HG02938 (cell line): ENCODE data around the gene CA11.
"Not testable (repeated sequence)": the region's sequence is repeated elsewhere in the genome, so short reads cannot be mapped to it uniquely, and the experiment has no call there.

Experiments
- ATAC-seq: cut with Tn5 transposase; IDR thresholded peaks from one replicate; pipeline ENCODE4 v1.9.1; 2021; ENCODE audit warnings: mild to moderate bottlenecking, moderate library complexity; ENCODE audit not compliant: unreplicated experiment

CA11 gene

DNA sequence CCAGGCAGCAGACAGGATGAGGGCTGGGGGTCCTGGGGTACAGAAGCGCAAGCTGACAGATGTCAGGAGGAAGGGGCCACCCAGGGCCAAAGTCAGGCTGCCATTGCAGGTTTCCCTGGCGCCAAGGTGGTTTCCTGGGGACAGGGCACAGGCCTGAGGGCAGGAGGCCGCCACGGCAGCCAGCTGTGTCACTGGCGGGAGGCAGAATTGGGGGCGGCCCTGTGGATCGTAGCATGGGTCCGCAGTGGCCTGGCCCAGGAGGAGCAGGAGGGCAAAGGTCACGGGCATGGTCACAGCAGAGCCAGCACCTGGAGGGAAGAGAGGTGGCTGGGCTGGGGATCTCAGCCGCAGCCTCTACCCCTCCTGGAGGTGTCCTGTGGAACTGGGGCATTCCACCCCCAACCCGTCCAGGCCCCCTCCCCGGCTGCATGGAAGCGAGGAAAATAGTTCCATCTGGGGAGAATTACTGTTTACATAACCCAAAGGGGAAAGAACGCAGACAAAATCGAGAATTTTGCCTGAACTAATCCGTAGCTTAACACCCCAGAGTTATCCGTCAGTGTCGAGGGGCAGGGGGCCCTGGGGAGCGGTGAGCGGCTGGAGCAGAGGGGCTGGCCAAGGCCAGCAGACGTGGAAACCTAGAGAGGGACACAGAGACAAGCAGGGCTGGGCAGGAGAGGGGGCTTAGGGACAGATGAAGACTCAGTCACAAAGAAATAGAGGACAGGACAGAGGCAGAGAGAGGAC lies 24.9 kb upstream of the CA11 start:
- ATAC-seq = no peak

DNA sequence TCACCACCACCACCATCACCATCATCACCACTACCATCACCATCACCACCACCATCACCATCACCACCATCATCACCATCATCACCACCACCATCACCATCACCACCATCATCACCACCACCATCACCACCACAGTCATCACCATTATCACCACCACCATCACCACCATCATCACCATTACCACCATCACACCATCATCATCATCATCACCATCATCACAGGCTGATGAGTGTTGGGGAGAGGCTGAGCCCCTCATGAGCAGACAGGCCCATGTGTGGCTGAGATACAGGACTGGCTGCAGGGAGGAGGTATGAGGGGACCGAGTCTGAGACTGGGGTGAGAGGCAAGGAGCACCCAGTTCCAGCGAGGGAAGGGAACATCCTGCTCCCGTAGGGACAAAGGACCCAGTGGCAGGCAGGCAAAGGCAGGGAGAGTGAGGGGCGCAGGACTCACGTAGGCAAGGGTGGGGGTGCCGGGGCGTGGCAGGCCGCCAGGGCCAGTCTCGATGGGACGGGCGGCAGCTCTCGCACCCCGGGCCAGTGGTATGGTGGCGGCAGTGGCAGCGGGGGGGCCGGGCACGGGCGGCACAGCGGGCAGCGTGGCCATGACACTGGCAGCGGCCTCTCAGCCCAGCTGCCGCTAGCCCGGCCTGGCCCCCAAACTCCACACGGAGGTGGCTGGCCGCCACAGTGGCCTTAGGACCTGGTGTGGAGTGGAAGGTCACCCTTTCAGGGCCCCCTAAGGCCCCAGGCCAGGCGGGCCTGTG lies 24.1 kb upstream of the CA11 start:
- ATAC-seq = no peak

DNA sequence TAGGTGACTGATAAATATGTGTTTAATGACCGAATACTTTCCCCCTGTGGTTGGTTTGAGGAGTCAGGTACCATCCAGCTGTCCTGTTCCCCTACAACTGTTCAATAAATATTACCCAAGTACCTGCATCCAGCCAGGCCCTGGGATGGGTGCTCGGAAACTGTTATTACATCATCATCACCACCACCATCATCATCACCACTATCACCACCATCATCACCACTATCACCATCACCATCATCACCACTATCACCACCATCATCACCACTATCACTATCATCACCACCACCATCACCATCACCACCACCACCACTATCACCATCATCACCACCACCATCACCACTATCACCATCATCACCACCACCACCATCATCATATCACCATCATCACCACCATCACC lies 22.8 kb upstream of the CA11 start:
- no peak for ATAC-seq

DNA sequence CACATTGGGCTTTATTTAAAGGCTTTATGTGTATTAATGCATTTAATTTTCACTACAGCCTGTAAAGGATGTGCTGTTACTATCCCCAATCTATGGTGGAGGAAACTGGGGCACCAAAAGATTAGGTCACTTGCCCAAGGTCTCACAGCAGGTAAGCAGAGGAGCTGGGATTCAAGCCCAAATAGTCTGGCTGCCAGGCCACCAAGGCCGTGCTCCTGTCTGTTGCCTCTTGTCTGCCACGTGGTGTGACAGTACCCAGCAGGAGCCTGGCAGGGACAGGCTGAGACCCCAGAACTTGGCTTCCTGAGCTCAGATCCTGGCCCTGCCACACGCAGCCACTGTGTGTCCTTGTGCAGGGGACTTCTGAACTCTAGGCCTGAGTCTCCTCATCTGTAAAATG lies 22.3 kb upstream of the CA11 start:
- no peak for ATAC-seq

DNA sequence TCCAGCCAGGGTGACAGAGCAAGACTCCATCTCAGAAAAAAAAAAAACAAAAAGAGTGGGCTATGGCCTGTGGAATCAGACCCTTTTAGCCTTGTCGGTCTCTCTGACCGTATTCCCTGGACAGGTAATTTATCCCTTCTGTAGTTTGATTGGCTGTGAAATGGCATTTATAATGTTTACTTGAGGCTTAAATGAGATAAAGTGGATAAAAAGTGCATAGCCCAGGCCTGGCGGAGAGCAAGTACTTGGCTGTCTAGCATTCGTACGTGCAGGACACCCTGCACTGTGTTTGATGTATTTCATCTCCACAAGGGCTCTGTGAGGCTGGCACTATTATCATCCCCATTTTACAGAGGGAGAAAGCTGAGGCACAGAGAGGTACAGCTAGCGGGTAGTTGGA lies 19.8 kb upstream of the CA11 start:
- ATAC-seq = no peak

DNA sequence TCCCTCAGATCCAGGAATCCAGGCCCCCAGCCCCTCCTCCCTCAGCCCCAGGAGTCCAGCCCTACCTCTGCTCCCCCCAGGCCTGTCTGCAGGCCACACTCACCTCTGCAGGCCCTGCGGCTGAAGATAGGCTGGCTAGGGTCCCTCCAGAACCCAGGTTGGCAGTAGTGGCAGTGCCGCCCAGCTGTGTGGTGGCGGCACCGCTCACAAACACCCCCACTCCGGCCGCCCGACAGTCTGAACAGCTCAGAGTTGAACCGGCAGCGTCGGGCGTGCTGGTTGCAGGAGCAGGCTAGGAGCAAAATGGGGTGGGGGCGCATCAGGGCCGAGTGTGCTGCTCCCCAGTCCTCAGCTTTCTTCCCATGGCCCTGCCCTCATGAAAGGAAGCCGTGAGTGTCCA lies 18.5 kb upstream of the CA11 start:
- ATAC-seq = no peak

DNA sequence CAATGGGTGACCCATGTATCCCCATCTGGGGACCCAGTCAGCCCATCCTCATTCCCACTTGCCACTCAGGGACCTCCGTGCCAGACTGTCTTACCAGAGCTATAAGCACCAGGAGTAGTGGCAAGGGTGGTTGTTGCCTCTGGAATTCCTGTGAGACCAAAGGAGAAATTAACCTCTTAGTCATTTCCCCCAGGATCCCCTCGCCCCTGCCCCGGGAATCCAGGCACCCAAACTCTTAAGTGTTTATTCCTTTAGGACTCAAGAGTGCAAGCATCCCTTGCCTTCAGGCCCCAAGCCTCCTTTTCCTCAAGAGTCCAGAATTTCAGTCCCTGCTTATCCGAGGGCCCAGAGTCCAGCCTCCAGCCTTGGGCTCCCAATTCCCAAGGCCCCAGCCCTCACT lies 17.7 kb upstream of the CA11 start:
- no peak for ATAC-seq

DNA sequence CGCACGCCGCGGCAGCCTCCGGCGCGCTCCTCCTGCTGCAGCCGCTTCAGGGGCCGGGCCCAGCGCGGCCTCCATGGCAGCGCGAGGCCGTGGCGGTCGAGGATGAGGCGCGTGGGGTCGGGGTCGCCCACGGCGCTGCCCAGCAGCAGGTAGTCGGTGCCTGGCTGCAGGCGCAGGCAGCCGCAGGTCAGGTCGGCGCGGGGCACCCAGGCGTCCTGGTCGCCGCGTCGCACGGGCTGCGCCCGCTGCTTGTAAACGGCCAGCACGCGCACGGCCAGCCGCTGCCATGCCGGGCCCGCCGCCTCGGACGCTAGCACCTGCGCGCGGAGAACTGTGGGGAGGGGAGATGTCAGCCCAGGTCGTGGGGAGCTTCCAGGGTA lies 15.7 kb upstream of the CA11 start:
- ATAC-seq = no peak

DNA sequence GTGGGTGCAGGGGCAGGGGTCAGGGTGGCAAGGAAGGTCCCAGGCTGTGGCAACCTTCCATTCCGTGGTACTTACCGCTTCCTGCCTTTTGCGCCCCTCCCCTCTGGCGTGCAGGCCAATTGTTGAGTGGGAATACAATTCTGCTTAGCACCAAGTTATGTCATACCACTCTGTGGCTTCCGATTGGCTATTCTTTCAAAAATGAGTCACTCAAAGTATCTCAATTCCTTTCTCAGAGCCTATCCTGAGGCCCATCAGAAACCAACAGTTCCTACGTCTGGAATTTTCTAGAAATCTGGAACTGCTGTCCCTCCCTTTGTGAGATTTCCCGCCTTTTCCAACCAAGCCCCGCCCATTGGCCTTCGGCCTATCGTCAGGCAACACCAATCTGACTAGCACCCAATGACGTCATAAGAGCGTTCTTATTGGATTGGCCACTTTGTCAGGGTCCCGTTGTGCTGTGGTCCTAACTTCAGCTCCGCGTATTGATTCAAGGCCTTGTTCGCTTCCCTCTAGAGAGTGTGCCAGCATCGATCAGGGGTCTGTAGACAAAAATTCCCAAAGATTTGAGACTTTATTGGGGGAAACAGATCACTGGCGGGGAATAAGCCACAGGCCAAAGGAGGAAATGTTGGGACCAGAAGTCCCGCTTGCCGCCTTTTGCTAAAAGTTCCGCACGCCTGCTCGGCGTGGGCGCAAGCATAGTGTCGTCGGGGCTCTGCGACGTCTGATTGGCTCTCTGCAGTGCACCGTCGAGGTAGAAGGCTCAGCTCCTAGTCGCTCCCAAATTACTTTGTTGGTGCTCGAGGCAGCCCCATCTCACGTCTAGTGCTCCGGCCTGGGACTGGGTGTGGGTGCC lies 15.1 kb upstream of the CA11 start:
- peak; percentile 84 for ATAC-seq

DNA sequence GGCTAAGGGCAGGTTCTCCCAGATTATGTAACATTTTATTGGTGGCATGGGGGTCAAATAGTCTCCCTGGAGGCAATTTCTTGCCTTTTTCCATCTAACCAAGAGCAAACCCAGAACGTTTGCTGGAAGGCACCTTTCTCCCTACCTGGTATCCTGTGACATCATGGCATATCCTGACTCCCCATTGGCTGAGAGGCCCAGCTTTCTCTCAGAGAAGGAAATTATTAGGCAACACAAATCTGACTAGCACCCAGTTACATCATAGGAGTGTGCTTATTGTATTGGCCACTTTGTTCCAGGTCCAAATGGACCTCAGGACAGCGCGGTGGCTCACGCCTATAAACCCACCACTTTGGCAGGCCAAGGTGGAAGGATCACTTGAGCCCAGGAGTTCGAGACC lies 13.8 kb upstream of the CA11 start:
- ATAC-seq = no peak

DNA sequence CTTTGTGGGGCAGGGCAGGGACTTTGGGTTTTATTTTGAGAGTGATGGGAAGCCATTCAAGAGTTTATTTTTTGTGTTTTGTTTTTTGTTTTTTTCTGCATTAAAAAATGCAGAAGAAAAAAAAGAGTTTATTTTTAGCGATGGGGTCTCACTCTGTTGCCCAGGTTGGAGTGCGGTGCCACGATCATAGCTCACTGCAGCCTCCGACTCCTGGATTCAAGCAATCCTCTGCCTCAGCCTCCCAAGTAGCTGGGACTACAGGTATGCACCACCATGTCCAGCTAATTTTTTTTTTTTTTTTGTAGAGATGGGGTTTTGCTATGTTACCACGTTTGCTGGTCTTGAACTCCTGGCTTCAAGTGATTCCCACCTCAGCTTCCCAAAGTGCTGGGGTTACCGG lies 12.5 kb upstream of the CA11 start:
- no peak for ATAC-seq

DNA sequence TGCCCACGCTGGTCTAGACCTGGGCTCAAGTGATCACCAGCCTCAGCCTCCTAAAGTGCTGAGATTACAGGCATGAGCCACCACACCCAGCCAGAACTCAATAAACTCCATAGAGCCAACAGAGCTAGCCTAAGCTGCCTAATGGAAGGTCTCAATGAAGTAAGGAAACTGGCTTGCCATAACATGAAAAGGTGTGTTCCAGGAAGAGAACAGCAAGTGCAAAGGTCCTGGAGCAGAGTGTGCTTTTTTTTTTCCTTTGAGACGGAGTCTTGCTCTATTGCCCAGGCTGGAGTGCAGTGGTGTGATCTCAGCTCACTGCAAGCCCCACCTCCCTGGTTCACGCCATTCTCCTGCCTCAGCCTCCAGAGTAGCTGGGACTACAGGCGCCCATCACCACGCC lies 11.8 kb upstream of the CA11 start:
- not testable (repeated sequence) for ATAC-seq

DNA sequence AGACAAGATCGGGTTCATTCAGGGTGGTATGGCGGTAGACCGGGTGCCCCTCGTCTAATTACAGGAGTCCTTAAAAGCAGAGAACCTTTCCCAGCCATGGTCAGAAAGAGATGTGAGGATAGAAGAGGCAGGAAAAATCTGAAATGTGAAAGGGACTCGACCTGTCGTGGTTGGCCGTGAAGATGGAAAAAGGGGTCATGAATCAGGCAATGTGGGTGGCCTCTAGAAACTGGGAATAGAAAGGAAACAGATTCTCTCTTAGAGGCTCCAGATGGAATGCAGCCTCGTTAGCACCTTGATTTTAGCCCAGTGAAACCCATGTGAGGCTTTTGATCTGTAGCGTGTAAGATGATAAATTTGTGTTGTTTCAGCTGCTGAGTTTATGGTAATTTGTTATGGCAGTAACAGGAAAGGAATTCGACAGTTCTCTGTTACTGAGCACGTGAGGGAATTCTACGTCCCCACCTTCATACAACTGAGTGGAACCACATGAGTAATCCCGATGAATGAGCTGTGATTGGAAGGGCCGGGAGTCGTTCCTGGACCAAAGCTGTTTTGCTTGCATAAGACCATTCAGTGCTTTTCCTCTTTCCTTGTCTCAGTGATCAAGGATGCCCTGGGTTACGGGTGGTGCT lies 11.0 kb upstream of the CA11 start:
- no peak for ATAC-seq

DNA sequence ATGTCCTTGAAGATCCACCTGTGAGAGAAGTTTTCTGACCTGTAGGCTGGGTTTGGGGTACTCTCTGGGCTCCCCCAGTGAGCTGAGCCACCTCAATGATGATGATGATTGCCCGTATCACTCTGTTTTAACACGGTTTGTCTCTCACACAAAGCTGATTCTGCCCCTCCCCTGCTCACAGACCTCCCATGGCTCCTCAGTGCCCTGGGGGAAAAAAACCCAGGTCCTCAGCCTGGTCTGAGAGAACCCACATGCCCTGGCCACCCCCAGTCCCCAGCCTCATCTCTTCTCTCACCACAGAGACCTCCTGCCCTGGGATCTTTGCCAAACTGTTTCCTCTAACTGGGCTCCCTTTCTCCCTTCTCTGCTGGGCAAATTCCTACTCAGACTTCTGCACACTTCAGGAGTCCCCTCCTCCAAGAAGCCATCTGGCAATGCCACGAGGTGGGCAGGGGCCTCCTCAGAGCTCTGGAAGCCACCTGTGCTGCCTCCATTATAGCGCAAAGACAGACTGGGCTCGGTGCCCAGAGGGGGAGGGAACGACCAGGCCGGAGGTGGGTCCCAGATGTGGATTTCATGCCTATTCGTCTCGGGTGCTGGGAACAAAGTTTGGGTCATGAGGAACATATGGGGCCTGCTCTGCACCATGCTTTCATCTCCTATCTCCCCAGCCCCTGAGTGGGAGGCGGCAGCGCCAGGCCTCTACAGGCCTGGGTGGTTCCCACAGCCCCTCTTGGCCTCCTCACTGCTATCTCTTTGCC lies 8.5 kb upstream of the CA11 start:
- ATAC-seq = no peak

DNA sequence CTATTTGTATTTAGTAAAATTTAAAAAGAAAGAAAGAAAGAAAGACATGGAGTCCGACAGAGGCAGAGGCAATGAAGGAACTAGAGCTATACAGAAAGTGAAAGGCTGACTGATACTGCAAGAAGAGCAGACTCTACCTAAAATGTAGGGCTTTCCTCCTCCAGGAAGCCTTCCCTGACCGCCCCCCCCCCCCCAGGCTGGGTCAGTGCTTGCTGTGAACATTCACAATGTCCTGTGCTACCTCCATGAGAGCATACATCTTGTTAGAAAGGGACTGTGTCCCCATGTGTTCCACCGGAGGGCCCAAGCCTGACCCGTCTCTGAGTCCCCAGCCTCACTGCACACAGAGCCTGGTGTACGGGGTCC lies 5.7 kb upstream of the CA11 start:
- no peak for ATAC-seq

DNA sequence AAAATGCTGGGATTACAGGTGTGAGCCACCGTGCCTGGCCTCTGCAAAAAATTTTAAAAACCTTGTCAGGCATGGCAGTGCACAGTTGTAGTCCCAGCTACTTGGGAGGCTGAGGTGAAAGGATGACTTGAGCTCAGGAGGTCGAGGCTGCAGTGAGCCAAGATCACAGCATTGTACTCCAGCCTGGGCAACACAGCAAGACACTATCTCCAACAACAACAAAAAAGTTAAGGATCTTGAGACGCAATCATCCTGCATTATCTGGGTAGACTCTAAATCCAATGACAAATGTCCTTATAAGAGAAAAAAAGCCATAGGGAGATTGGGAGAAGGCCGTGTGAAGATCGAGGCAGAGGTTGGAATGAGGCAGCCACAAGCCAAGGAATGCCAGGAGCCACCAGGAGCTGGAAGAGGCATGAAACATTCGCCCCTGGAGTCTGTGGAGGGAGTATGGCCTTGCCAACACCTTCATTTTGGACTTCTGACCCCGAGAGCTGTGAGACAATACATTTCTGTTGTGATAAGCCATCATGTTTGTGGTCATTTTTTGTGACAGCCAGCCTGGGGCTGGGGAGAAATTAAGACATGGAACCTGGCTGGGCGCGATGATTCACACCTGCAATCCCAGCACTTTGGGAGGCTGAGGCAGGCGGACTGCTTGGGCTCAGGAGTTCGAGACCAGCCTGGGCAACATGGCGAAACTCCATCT lies 5.1 kb upstream of the CA11 start:
- ATAC-seq = no peak

DNA sequence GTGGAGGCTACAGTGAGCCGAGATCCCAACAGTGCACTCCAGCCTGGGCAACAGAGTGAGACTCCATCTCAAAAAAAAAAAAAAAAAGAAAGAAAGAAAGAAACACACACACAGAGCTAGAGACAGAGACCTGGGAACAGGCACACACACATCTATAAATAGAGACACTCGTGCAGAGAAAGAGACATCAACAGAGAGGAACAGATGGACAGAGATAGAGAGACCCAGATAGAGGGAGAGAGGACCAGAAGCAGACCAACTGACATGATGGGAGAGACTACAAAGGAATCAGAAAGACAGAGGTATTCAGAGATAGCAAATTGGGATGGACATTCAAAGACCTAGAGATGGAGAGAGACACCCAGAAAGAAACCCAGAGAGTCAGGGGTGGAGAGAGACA lies 2.1 kb upstream of the CA11 start:
- ATAC-seq = no peak

DNA sequence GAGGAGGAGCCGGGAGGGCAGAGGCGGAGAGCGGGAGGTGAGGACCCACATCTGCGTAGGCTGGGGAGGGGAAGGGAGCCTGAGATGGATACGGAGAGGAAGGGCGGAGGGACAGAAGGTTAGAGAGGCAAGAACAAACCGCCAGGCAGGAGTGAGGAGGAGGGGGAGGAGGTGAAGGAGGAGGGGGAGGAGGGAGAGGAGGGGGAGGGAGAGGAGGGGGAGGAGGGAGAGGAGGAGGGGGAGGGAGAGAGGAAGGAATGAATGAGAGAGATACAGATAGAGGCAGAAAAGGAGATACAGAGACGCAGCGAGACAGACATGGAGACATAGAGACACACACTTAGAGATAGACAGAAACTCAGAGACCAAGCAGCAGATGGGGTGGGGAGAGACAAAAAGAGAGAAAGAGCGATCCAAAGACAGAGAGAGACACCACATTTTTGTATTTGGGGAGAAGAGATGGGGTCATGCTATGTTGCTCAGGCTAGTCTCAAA lies 782 bp upstream of the CA11 start:
- no peak for ATAC-seq

DNA sequence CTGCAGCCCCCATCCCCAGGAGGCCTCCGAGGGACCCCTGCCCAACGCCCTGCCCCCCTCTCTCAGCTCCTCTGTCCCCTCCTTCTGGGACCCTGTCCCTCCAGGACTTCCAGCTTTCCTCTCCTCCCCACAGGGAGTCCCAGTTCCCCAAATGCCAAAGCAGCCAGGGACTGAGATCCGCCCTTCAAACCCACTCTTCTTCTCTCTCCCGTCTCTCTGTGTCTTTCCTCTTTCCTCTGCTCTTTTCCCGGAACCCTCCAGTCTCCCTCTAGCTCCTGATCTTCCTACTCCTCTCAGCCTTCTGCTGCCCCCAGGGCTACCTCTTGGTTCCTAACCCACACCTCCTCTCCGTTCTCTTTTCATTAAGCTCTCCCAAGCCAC lies 377 bp downstream of the CA11 start:
- no peak for ATAC-seq
